Measurements from ENCODE around the gene IL12A. TPM values are rescaled to one million over a fixed set of nuclear protein-coding genes. Genes with fewer than 3 reads are reported as not detected.

The IL12A gene
- total and polyA plus RNA-seq, 10 of the 15 experiments (the other 5 are each of a cell fraction or from before 2014, with no cell fraction given): 0.50 to 10.9 (median 3.5) TPM

DNA sequence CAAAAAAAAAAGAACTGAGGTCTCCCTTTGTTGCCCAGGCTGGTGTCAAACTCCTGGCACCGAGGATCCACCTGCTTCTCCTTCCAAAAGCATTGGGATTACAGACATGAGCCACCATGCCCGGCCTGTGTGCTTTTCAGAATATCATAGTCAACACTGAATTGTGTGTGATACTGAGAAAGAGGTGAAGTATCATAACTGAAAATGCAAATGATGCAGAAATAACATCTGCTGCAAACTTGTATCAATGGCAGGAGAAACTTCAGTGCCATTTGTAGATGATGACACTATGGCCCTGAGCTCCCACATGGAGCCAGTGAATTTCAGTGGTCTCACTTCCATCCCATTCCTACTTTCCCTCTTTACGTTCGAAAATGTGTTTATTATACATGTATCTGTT, 21.9 kb downstream of the IL12A start (continued):
- TF ChIP-seq, protein P1, sequence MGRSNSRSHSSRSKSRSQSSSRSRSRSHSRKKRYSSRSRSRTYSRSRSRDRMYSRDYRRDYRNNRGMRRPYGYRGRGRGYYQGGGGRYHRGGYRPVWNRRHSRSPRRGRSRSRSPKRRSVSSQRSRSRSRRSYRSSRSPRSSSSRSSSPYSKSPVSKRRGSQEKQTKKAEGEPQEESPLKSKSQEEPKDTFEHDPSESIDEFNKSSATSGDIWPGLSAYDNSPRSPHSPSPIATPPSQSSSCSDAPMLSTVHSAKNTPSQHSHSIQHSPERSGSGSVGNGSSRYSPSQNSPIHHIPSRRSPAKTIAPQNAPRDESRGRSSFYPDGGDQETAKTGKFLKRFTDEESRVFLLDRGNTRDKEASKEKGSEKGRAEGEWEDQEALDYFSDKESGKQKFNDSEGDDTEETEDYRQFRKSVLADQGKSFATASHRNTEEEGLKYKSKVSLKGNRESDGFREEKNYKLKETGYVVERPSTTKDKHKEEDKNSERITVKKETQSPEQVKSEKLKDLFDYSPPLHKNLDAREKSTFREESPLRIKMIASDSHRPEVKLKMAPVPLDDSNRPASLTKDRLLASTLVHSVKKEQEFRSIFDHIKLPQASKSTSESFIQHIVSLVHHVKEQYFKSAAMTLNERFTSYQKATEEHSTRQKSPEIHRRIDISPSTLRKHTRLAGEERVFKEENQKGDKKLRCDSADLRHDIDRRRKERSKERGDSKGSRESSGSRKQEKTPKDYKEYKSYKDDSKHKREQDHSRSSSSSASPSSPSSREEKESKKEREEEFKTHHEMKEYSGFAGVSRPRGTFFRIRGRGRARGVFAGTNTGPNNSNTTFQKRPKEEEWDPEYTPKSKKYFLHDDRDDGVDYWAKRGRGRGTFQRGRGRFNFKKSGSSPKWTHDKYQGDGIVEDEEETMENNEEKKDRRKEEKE (IDR thresholded peaks at IDR 0.05): no peak
- TF ChIP-seq, protein P2, sequence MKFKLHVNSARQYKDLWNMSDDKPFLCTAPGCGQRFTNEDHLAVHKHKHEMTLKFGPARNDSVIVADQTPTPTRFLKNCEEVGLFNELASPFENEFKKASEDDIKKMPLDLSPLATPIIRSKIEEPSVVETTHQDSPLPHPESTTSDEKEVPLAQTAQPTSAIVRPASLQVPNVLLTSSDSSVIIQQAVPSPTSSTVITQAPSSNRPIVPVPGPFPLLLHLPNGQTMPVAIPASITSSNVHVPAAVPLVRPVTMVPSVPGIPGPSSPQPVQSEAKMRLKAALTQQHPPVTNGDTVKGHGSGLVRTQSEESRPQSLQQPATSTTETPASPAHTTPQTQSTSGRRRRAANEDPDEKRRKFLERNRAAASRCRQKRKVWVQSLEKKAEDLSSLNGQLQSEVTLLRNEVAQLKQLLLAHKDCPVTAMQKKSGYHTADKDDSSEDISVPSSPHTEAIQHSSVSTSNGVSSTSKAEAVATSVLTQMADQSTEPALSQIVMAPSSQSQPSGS (IDR thresholded peaks at IDR 0.05; ENCODE audit: low read length): peak; percentile 47; the same call in 1 of the 2 replicates
- peak; percentile 54 to 55; a peak in 3 of 4 replicates for TF ChIP-seq IKZF2 (IDR thresholded peaks at IDR 0.05)
- TF ChIP-seq BACH1 (IDR thresholded peaks at IDR 0.05; ENCODE audit: borderline replicate concordance): no peak
- 0 out of 2 replicates have a peak, but pooled peaks have one; percentile 27 for TF ChIP-seq CBX5 (IDR thresholded peaks at IDR 0.05; ENCODE audit: low read depth)
- no peak for TF ChIP-seq ASH2L (IDR thresholded peaks at IDR 0.05; ENCODE audit: borderline replicate concordance, low read depth)
- no peak for TF ChIP-seq MEF2A (IDR thresholded peaks at IDR 0.05; ENCODE audit: insufficient read depth, low read depth, low read length)
- TF ChIP-seq CEBPB (IDR thresholded peaks at IDR 0.05; ENCODE audit: borderline replicate concordance in 1 of 2, low read depth in 2 of 2, low read length in 2 of 2): no peak
- TF ChIP-seq YY1 (IDR thresholded peaks at IDR 0.05; ENCODE audit: low read depth, low read length): peak; percentile 51; the same call in 1 of the 2 replicates
- TF ChIP-seq MTA3 (IDR thresholded peaks at IDR 0.05; ENCODE audit: borderline replicate concordance, low read length): no peak
- TF ChIP-seq TCF3 (IDR thresholded peaks at IDR 0.05; ENCODE audit: borderline replicate concordance, insufficient read depth, low read depth, low read length): peak; percentile 56; the same call in 1 of the 2 replicates
- TF ChIP-seq SPI1 (IDR thresholded peaks at IDR 0.05; ENCODE audit: borderline replicate concordance, insufficient read depth, low read depth, low read length): no peak
- peak; percentile 60 for TF ChIP-seq IKZF1 (conservative IDR thresholded peaks at IDR 0.05)
- TF ChIP-seq EP300 (IDR thresholded peaks at IDR 0.05; ENCODE audit: borderline replicate concordance in 1 of 2, control insufficient read depth in 1 of 2, low read depth in 2 of 2, low read length in 2 of 2): peak in 1 of 2 experiments; percentile 38; a peak in 3 of 4 replicates
- TF ChIP-seq CREM (IDR thresholded peaks at IDR 0.05; ENCODE audit: low read depth): peak; percentile 39; the same call in 1 of the 2 replicates
- peak; percentile 53; the same call in 1 of the 2 replicates for TF ChIP-seq TCF12 (IDR thresholded peaks at IDR 0.05; ENCODE audit: low read depth, low read length)
- TF ChIP-seq ATF7 (IDR thresholded peaks at IDR 0.05; ENCODE audit: low read depth): peak; percentile 45; the same call in 1 of the 2 replicates
- peak; percentile 22; the same call in 1 of the 2 replicates for TF ChIP-seq FOXM1 (IDR thresholded peaks at IDR 0.05; ENCODE audit: low read depth, low read length)
- peak; percentile 20; the same call in 1 of the 2 replicates for TF ChIP-seq PAX5 (IDR thresholded peaks at IDR 0.05; ENCODE audit: borderline replicate concordance, low read depth, low read length)
- TF ChIP-seq KDM1A (IDR thresholded peaks at IDR 0.05; ENCODE audit: borderline replicate concordance): no peak
- TF ChIP-seq POU2F2 (IDR thresholded peaks at IDR 0.05; ENCODE audit: borderline replicate concordance, low read depth, low read length): peak; percentile 96
- peak; percentile 31; the same call in 1 of the 2 replicates for TF ChIP-seq BCL11A (IDR thresholded peaks at IDR 0.05; ENCODE audit: low read depth, low read length)
- peak; percentile 46 to 66; a peak in 2 of 4 replicates for TF ChIP-seq BHLHE40 (IDR thresholded peaks at IDR 0.05; ENCODE audit: borderline replicate concordance in 1 of 2, low read depth in 2 of 2, low read length in 1 of 2)
- TF ChIP-seq IRF4 (IDR thresholded peaks at IDR 0.05; ENCODE audit: low read depth, low read length): 0 out of 2 replicates have a peak, but pooled peaks have one; percentile 33
- TF ChIP-seq RUNX3 (IDR thresholded peaks at IDR 0.05; ENCODE audit: low read length): peak; percentile 30; the same call in 1 of the 2 replicates
- TF ChIP-seq, protein P3, sequence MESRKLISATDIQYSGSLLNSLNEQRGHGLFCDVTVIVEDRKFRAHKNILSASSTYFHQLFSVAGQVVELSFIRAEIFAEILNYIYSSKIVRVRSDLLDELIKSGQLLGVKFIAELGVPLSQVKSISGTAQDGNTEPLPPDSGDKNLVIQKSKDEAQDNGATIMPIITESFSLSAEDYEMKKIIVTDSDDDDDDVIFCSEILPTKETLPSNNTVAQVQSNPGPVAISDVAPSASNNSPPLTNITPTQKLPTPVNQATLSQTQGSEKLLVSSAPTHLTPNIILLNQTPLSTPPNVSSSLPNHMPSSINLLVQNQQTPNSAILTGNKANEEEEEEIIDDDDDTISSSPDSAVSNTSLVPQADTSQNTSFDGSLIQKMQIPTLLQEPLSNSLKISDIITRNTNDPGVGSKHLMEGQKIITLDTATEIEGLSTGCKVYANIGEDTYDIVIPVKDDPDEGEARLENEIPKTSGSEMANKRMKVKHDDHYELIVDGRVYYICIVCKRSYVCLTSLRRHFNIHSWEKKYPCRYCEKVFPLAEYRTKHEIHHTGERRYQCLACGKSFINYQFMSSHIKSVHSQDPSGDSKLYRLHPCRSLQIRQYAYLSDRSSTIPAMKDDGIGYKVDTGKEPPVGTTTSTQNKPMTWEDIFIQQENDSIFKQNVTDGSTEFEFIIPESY (IDR thresholded peaks at IDR 0.05): no peak
